Mesenchymal stem cell (in vitro differentiated cells and primary cell): Measurements from ENCODE around the gene KBTBD4.

ENCODE experiments used
- DNase-seq: peaks from one replicate; pipeline ENCODE4 v3.0.0-alpha.2; 2013
- H2AFZ ChIP-seq: one replicate; pipeline ENCODE4 v1.6.1; 2013; ENCODE audit warnings: low read depth, mild to moderate bottlenecking, control low read depth, inconsistent platforms, low read length, moderate library complexity
- H2AK5ac ChIP-seq: 2 replicates; pipeline ENCODE4 v1.6.1; 2013; ENCODE audit warnings: low read length, moderate library complexity, mild to moderate bottlenecking, inconsistent platforms; ENCODE audit not compliant: severe bottlenecking
- H2BK120ac ChIP-seq: one replicate; pipeline ENCODE4 v1.6.1; 2013; ENCODE audit warnings: low read depth, mild to moderate bottlenecking, inconsistent platforms, low read length, moderate library complexity
- H2BK12ac ChIP-seq, 2 experiments: one replicate each; pipeline ENCODE4 v1.6.1; 2013; ENCODE audit warnings: inconsistent platforms in 2 of 2, low read length in 2 of 2, mild to moderate bottlenecking in 2 of 2, moderate library complexity in 2 of 2, control low read depth in 1 of 2
- H2BK15ac ChIP-seq: one replicate; pipeline ENCODE4 v1.6.1; 2013; ENCODE audit warnings: mild to moderate bottlenecking, low read depth, inconsistent platforms; ENCODE audit not compliant: poor library complexity, severe bottlenecking
- H2BK5ac ChIP-seq: 2 replicates; pipeline ENCODE4 v1.6.1; 2013; ENCODE audit warnings: low read depth, mild to moderate bottlenecking, low read length, control low read depth, inconsistent platforms; ENCODE audit not compliant: poor library complexity, severe bottlenecking
- H3K14ac ChIP-seq, 2 experiments: one replicate each; pipeline ENCODE4 v1.6.1; 2013; ENCODE audit warnings: inconsistent platforms in 2 of 2, low read length in 2 of 2, control low read depth in 1 of 2, mild to moderate bottlenecking in 1 of 2, moderate library complexity in 1 of 2
- H3K18ac ChIP-seq, 2 experiments: one replicate each; pipeline ENCODE4 v1.6.1; 2013; ENCODE audit warnings: inconsistent platforms in 2 of 2, low read length in 2 of 2, control low read depth in 1 of 2, low read depth in 1 of 2, mild to moderate bottlenecking in 1 of 2
- H3K23ac ChIP-seq, 2 experiments: one replicate each; pipeline ENCODE4 v1.6.1; 2013; ENCODE audit warnings: inconsistent platforms in 2 of 2, low read length in 2 of 2, mild to moderate bottlenecking in 2 of 2, moderate library complexity in 2 of 2, control low read depth in 1 of 2
- H3K27ac ChIP-seq: 2 replicates; pipeline ENCODE4 v1.5.1; 2013; ENCODE audit warnings: mild to moderate bottlenecking, moderate library complexity, low read length, control low read depth, inconsistent platforms; ENCODE audit not compliant: poor library complexity, severe bottlenecking
- H3K27me3 ChIP-seq, 2 experiments: 2 replicates each; pipeline versions ENCODE4 v1.6.1 to v1.7.0; 2013; ENCODE audit warnings: low read length in 2 of 2, mild to moderate bottlenecking in 2 of 2, moderate library complexity in 2 of 2, control low read depth in 1 of 2, inconsistent platforms in 1 of 2; ENCODE audit not compliant: control insufficient read depth in 1 of 2, insufficient read depth in 1 of 2
- H3K36me3 ChIP-seq, 2 experiments: 2 replicates each; pipeline versions ENCODE4 v1.6.1 to v1.7.0; 2013; ENCODE audit warnings: low read length in 2 of 2, control low read depth in 1 of 2, inconsistent platforms in 1 of 2, low read depth in 1 of 2, mild to moderate bottlenecking in 1 of 2; ENCODE audit not compliant: insufficient read depth in 2 of 2, control insufficient read depth in 1 of 2
- H3K4ac ChIP-seq, 2 experiments: one replicate each; pipeline ENCODE4 v1.6.1; 2013; ENCODE audit warnings: inconsistent platforms in 2 of 2, low read length in 2 of 2, mild to moderate bottlenecking in 2 of 2, moderate library complexity in 2 of 2, control low read depth in 1 of 2, low read depth in 1 of 2
- H3K4me1 ChIP-seq: 2 replicates; pipeline ENCODE4 v1.6.1; 2013; ENCODE audit warnings: low read depth, low read length, control low read depth; ENCODE audit not compliant: control insufficient read depth, insufficient read depth
- H3K4me2 ChIP-seq: 2 replicates; pipeline ENCODE4 v1.6.1; 2013; ENCODE audit warnings: low read length, mild to moderate bottlenecking, inconsistent platforms; ENCODE audit not compliant: poor library complexity, severe bottlenecking
- H3K4me3 ChIP-seq, 2 experiments: 2 replicates each; pipeline versions ENCODE4 v1.5.1 to v1.7.0; 2013; ENCODE audit warnings: low read length in 2 of 2, mild to moderate bottlenecking in 2 of 2, control low read depth in 1 of 2, low read depth in 1 of 2; ENCODE audit not compliant: insufficient read depth in 1 of 2
- H3K79me1 ChIP-seq: replicated peaks from 2 replicates; pipeline ENCODE4 v1.6.1; 2013; ENCODE audit warnings: mild to moderate bottlenecking, control low read depth, low read length, inconsistent platforms; ENCODE audit not compliant: poor library complexity, severe bottlenecking
- H3K9ac ChIP-seq: 2 replicates; pipeline ENCODE4 v1.7.0; 2013; ENCODE audit warnings: mild to moderate bottlenecking, low read length, moderate library complexity
- H3K9me3 ChIP-seq: 2 replicates; pipeline ENCODE4 v1.7.0; 2013; ENCODE audit warnings: mild to moderate bottlenecking, low read length; ENCODE audit not compliant: control insufficient read depth
- H4K8ac ChIP-seq: one replicate; pipeline ENCODE4 v1.6.1; 2013; ENCODE audit warnings: inconsistent platforms, mild to moderate bottlenecking, low read length, moderate library complexity
- H4K91ac ChIP-seq: one replicate; pipeline ENCODE4 v1.6.1; 2013; ENCODE audit warnings: mild to moderate bottlenecking, low read length, inconsistent platforms
- WGBS: methylation state at CpG from one replicate; pipeline ENCODE4 v1.1.7; 2013; ENCODE audit warnings: mixed read lengths; 5-methylcytosine and 5-hydroxymethylcytosine counted together

The KBTBD4 gene

DNA sequence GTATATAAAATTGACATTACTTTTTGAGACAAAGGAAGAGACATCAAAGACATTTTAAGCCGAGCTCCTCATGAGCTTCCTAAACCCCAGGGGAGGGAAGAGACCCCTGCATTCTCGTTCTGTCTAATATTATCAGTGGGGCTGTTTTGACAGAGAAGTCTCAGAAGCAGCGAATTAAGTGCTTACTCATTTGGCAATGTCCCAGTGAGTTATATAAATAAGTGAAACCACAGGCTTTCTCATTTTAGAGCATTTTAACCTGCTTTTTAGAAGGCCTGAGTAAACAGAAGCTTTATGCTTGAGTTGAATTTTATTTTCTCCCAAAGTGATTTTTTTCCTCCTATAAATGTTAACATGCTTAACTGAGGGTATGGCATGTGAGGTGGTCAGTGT is 38.6 kb upstream of the KBTBD4 start:
- Histone ChIP-seq H3K27me3 (no peaks in the 10 kb centered on the region), H3K36me3 (peaks cover 26 to 63% of the 10 kb centered on the region in 2 experiments), H2BK120ac (no peak overlapping the region), H2AK5ac (no peak overlapping the region), H3K18ac (no peak overlapping the region), H4K91ac (no peak overlapping the region), H2BK5ac (no peak overlapping the region), H3K14ac (no peak overlapping the region), H3K9me3 (no peaks in the 10 kb centered on the region), H3K23ac (no peak overlapping the region), H2BK12ac (no peak overlapping the region), H2AFZ (no peak overlapping the region), H2BK15ac (no peak overlapping the region), H3K4ac (no peak overlapping the region), H3K9ac (peak overlapping the region; percentile 64), H3K27ac (no peak overlapping the region), H3K79me1 (no peaks in the 10 kb centered on the region), H3K4me2 (no peak overlapping the region), H3K4me1 (peaks cover 2% of the 10 kb centered on the region), H4K8ac (no peak overlapping the region), H3K4me3 (no peak overlapping the region)
- WGBS = 46% methylated on average over 2 of the region's 3 CpGs
- peak; percentile 79 for DNase-seq

DNA sequence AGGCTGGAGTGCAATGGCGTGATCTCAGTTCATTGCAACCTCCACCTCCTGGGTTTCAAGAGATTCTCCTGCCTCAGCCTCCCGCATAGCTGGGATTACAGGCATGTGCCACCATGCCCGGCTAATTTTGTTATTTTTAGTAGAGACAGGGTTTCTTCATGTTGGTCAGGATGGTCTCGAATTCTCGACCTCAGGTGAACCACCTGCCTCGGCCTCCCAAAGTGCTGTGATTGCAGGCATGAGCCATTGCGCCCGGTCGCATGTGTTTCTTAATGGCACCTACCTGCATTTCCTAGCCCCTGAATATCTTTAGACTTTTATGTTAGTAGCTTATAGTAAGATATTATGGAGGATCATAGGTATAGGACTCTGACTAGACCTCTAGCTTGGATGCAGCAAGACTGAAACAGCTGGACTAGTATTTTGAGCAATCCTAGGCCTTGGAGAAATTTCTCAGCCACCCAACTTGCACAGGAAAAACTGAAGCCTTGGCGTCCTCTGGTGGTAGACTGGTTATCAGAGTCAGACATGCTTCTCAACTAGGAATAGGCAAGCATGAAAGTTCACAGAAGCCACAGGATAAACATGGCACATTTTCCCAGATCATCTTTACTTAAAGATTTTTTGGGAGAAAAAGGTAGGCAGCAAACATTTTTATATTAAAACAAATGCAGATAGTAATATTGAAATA is 38.1 kb upstream of the KBTBD4 start:
- Histone ChIP-seq H3K27me3 (no peaks in the 10 kb centered on the region), H3K79me1 (no peaks in the 10 kb centered on the region), H3K36me3 (peaks cover 25 to 59% of the 10 kb centered on the region in 2 experiments), H2BK12ac (no peak overlapping the region), H3K14ac (no peak overlapping the region), H3K4me1 (peaks cover 2% of the 10 kb centered on the region), H2BK120ac (no peak overlapping the region), H3K4ac (no peak overlapping the region), H3K27ac (no peak overlapping the region), H3K23ac (no peak overlapping the region), H2BK5ac (no peak overlapping the region), H2AK5ac (no peak overlapping the region), H3K9ac (peak overlapping the region; percentile 64), H4K8ac (no peak overlapping the region), H3K9me3 (no peaks in the 10 kb centered on the region), H2BK15ac (no peak overlapping the region), H4K91ac (no peak overlapping the region), H2AFZ (no peak overlapping the region), H3K4me3 (no peak overlapping the region), H3K18ac (no peak overlapping the region), H3K4me2 (no peak overlapping the region)
- DNase-seq = peak; percentile 85
- 85% methylated on average over 7 of the region's 10 CpGs for WGBS

DNA sequence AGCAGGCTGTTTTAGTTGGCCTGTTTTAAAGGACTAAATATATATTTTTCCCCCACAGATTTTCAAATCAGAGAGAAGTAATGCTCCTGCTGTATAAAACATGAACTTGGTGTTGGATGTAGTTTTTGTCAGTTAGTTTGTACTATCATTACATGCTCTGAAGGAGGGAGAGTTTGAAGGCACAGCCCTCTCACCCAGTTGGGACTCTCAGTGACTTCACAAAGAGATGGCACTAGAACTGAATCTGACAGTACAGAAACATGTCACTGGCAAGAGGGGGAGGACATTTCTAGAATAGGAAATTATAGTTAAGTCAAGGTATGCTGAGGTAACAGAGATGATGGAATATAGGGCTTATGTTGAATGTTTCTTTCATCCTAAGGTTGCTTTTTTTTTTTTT is 36.5 kb upstream of the KBTBD4 start:
- Histone ChIP-seq H2BK15ac (no peak overlapping the region), H2BK12ac (no peak overlapping the region), H3K27ac (no peak overlapping the region), H3K27me3 (no peaks in the 10 kb centered on the region), H3K14ac (no peak overlapping the region), H3K4me2 (no peak overlapping the region), H2AFZ (no peak overlapping the region), H3K4me3 (no peak overlapping the region), H3K36me3 (peaks cover 16 to 59% of the 10 kb centered on the region in 2 experiments), H3K9ac (no peak overlapping the region), H2BK5ac (no peak overlapping the region), H4K91ac (no peak overlapping the region), H2AK5ac (no peak overlapping the region), H3K4me1 (peaks cover 2% of the 10 kb centered on the region), H3K4ac (no peak overlapping the region), H4K8ac (no peak overlapping the region), H3K23ac (no peak overlapping the region), H2BK120ac (no peak overlapping the region), H3K79me1 (no peaks in the 10 kb centered on the region), H3K9me3 (no peaks in the 10 kb centered on the region), H3K18ac (no peak overlapping the region)
- DNase-seq = no peak

DNA sequence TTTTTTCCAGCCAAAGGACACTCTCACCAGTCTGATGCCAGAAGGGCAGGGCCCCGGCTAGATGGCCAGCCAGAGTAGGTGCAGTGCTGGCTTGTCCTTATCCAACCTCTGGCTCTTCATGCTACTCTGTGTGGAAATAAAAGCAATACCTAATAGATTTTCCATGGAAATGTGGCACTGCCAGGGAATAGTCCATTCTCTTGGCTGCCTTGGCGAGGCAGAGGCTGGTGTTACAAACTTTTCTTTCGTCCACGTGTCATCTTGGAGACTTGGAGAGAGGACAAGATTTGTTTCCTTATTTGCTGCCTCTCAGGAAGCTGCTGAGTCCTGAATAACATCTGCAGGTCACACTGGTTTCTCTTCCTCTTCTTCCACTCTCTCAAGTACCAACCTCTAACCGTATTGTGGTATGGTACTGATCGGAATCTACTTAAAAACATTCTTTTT is 32.6 kb upstream of the KBTBD4 start:
- Histone ChIP-seq H3K18ac (no peak overlapping the region), H2AFZ (no peak overlapping the region), H2AK5ac (no peak overlapping the region), H2BK120ac (no peak overlapping the region), H3K79me1 (no peaks in the 10 kb centered on the region), H3K9me3 (no peaks in the 10 kb centered on the region), H3K4me2 (no peak overlapping the region), H3K27ac (no peak overlapping the region), H3K27me3 (no peaks in the 10 kb centered on the region), H3K14ac (no peak overlapping the region), H3K36me3 (peaks cover 3 to 37% of the 10 kb centered on the region in 2 experiments), H4K8ac (no peak overlapping the region), H3K4me1 (peaks cover 3% of the 10 kb centered on the region), H3K23ac (no peak overlapping the region), H2BK5ac (no peak overlapping the region), H3K4me3 (no peak overlapping the region), H3K4ac (no peak overlapping the region), H2BK15ac (peak overlapping the region; percentile 45), H4K91ac (no peak overlapping the region), H2BK12ac (no peak overlapping the region), H3K9ac (no peak overlapping the region)
- 93% methylated on average over 6 of the region's 6 CpGs for WGBS
- DNase-seq = no peak
